GM18907 (cell line): ENCODE measurements around the gene FGF12.

Experiments used
- ATAC-seq: cut with Tn5 transposase; IDR thresholded peaks from one replicate; pipeline ENCODE4 v1.9.1; 2021; ENCODE audit warnings: mild to moderate bottlenecking, moderate library complexity; ENCODE audit not compliant: unreplicated experiment

FGF12 gene

DNA sequence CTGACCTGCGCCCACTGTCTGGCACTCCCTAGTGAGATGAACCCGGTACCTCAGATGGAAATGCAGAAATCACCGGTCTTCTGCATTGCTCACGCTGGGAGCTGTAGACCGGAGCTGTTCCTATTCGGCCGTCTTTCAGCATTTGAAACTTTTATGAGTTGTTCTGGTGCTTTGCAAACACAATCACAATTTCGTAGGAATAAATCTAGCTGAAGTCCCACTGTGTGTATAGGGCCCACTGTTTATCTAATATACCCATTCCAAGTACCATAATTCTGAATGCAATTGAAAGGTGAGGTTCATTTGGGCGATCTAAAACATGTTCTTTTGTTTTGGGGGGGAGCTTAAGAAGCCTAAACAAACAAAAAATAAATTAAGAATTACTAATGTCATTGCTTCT, 572.1 kb downstream of the FGF12 start:
- ATAC-seq: no peak

DNA sequence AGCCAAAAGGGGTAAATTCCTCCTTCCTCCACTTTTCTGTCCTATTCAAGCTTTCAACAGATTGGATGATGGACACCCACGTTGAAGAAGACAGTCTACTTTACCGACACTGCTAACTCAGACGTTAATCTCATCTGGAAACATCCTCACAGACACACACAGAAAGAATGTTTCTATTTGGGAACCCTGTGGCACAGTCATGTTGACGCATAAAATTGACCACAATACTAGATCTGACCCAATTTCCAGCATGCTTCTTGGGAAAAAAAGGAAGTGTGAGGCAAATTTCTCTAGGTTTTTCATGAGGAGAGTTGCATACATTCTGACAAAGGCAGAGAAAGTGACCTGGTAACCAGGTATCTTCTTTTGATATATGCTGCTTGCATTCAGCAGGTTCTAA, 594.1 kb downstream of the FGF12 start:
- ATAC-seq: no peak

- peak; percentile 76 for ATAC-seq
These were observed 596.7 kb downstream of the FGF12 start for GRCh38 chr3:192130534-192131132.

GRCh38 chr3:192129586-192129985, 597.8 kb downstream of the FGF12 start:
- ATAC-seq: no peak

GRCh38 chr3:192128922-192129321, 598.4 kb downstream of the FGF12 start:
- ATAC-seq: peak; percentile 84

GRCh38 chr3:192128060-192128459, 599.3 kb downstream of the FGF12 start:
- no peak for ATAC-seq

GRCh38 chr3:192122832-192123594, 604.3 kb downstream of the FGF12 start:
- peak; percentile 84 for ATAC-seq

GRCh38 chr3:192121923-192122322, 605.4 kb downstream of the FGF12 start:
- no peak for ATAC-seq

DNA sequence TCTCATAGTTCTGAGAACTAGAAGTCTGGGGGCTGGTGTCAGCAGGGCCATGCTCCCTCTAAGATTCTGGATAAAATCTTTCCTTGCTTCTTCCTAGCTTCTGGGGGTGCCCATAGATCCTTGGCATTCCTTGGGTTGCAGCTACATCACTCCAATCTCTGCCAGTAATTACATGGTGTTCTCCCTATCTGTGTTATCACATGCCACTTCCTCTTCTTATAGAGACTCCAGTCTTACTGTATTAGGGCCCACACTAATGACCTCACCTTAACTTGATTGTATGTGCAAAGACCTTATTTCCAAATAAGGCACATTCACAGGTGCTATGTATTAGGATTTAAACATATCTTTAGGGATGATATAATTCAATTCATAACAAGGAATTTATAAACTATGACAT, 618.5 kb downstream of the FGF12 start:
- ATAC-seq: no peak

DNA sequence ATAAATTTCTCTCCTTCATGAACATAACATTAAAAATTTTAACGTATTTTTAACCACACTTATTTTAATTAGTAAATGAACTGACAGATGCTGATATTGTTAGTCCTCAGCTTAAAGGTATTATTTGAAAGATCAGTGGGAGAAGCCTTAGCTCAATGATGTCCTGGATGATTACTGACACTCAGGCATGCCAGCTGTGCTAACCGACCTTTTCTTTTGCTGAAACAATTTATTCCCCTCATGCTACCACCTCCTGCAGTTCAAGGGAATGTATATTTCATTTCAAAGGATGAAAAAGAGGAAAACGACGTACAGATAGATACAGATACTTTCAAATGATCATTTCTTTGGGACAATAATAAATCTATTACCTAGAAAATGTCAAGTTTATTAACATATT, 620.8 kb downstream of the FGF12 start:
- ATAC-seq: no peak

DNA sequence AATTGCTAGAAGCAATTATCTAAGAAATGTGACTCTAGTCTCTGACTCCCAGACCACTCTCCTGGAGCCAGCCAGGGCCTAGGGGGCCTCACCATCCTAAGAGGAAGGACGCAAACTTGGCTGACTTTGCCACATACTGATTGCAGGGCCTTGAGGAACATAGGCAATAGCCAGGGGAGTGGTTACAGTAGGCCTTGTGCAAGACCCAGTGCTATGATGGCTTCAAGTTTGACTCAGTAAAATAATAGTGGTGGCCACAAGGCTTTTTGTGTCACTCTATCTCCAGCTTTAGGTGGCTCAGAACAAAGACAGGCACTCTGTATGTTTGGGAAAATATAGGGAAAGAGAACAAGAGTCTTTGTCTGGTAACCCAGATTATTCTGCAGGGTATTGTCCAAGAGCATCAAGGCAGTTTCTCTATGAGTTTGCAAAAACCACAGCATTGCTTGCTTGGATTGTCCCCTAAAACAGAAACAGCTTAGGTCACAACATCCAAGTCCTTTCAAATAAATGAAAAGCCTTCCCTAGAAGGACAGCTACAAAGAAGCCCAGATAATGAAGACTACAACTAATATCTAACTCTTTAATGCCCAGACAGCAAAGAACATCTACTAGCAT, 634.8 kb downstream of the FGF12 start:
- peak; percentile 68 for ATAC-seq

DNA sequence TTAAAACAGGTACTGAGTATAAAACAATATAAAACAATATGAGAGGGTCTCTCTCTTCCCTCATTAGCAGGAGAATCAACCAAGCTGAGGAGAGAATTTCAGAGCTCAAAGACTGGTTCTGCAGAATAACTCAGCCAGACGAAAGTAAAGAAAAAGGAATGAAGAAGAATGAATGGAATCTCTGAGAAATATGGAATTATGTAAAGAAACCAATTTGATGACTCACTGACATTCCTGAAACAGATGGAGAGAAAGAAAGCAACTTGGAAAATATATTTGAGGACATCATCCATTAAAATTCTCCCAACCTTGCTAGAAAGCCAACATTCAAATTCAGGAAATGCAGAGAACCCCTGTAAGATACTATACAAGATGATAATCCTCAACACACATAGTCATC, 635.5 kb downstream of the FGF12 start:
- no peak for ATAC-seq

DNA sequence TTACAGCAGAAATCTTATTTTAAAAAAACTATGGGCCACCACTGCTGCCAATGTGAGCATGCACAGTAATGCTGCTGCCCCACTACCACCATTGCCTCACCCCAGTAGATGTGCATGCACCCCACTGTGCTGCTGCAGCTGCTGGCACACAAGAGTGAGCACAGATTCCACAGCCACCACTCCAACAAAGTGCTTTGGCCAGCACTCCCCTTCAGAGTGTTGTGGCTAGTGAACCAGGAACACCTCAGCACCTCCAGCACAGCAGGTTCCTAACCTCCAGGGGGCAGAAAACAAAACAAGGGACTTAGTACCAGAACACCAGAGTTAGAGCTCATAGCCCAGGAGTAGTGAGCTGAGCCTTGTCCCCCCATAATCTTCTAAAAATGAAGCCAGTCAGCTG, 636.8 kb downstream of the FGF12 start:
- ATAC-seq: peak; percentile 79
